Neuron (in vitro differentiated cells): ENCODE data around the gene GAST.
"Not testable (repeated sequence)": the region's sequence is repeated elsewhere in the genome, so short reads cannot be mapped to it uniquely, and the experiment has no call there.

ENCODE experiments used
- H2AFZ ChIP-seq: one replicate; pipeline ENCODE4 v1.6.1; 2013; ENCODE audit warnings: low read depth, mild to moderate bottlenecking, inconsistent platforms, low read length, moderate library complexity
- H3K27me3 ChIP-seq: one replicate; pipeline ENCODE4 v1.6.1; 2013; ENCODE audit warnings: low read length; ENCODE audit not compliant: insufficient read depth
- H3K36me3 ChIP-seq: one replicate; pipeline ENCODE4 v1.6.1; 2013; ENCODE audit warnings: low read length; ENCODE audit not compliant: insufficient read depth
- H3K4me1 ChIP-seq: one replicate; pipeline ENCODE4 v1.6.1; 2013; ENCODE audit warnings: low read length; ENCODE audit not compliant: insufficient read depth
- H3K4me3 ChIP-seq: 2 replicates; pipeline ENCODE4 v1.5.1; 2013; ENCODE audit warnings: mild to moderate bottlenecking, low read length, moderate library complexity
- H3K9me3 ChIP-seq: one replicate; pipeline ENCODE4 v1.6.1; 2013; ENCODE audit warnings: low read length

Gene GAST

GRCh38 chr17:41689497-41690299 lies 22.4 kb upstream of the GAST start:
- Histone ChIP-seq H3K4me3 (peak overlapping the region; percentile 78), H3K4me1 (peaks cover 17% of the 10 kb centered on the region), H3K36me3 (peaks cover 44% of the 10 kb centered on the region), H3K27me3 (no peaks in the 10 kb centered on the region), H3K9me3 (no peaks in the 10 kb centered on the region), H2AFZ (no peak overlapping the region)

- no peaks in the 10 kb centered on the region for H3K27me3 ChIP-seq
- H2AFZ ChIP-seq, result no peak overlapping the region
- peak overlapping the region; percentile 78 for H3K4me3 ChIP-seq
- peaks cover 17% of the 10 kb centered on the region for H3K4me1 ChIP-seq
- peaks cover 44% of the 10 kb centered on the region for H3K36me3 ChIP-seq
- no peaks in the 10 kb centered on the region for H3K9me3 ChIP-seq
These were observed 21.6 kb upstream of the GAST start for GRCh38 chr17:41690497-41690896.

GRCh38 chr17:41691031-41691777 lies 20.9 kb upstream of the GAST start:
- Histone ChIP-seq H3K36me3 (peaks cover 44% of the 10 kb centered on the region), H3K27me3 (no peaks in the 10 kb centered on the region), H3K4me1 (peaks cover 17% of the 10 kb centered on the region), H3K4me3 (no peak overlapping the region), H3K9me3 (no peaks in the 10 kb centered on the region), H2AFZ (no peak overlapping the region)

GRCh38 chr17:41692722-41693521 lies 19.2 kb upstream of the GAST start:
- Histone ChIP-seq H3K4me1 (peaks cover 15% of the 10 kb centered on the region), H3K36me3 (peaks cover 44% of the 10 kb centered on the region), H3K9me3 (no peaks in the 10 kb centered on the region), H3K4me3 (no peak overlapping the region), H2AFZ (no peak overlapping the region), H3K27me3 (no peaks in the 10 kb centered on the region)

- no peaks in the 10 kb centered on the region for H3K27me3 ChIP-seq
- no peaks in the 10 kb centered on the region for H3K9me3 ChIP-seq
- peaks cover 8% of the 10 kb centered on the region for H3K4me1 ChIP-seq
- H3K36me3 ChIP-seq, result peaks cover 36% of the 10 kb centered on the region
- H2AFZ ChIP-seq, result no peak overlapping the region
- H3K4me3 ChIP-seq, result no peak overlapping the region
These were observed 16.9 kb upstream of the GAST start for GRCh38 chr17:41695134-41695661.

- no peaks in the 10 kb centered on the region for H3K4me1 ChIP-seq
- no peaks in the 10 kb centered on the region for H3K9me3 ChIP-seq
- no peak overlapping the region for H3K4me3 ChIP-seq
- no peaks in the 10 kb centered on the region for H3K27me3 ChIP-seq
- H3K36me3 ChIP-seq, result peaks cover 27% of the 10 kb centered on the region
- no peak overlapping the region for H2AFZ ChIP-seq
These were observed 16.0 kb upstream of the GAST start for GRCh38 chr17:41695954-41696757.

- Histone ChIP-seq H3K36me3 (peaks cover 15% of the 10 kb centered on the region), H3K4me1 (no peaks in the 10 kb centered on the region), H2AFZ (no peak overlapping the region), H3K9me3 (no peaks in the 10 kb centered on the region), H3K27me3 (no peaks in the 10 kb centered on the region), H3K4me3 (no peak overlapping the region)
These were observed 14.8 kb upstream of the GAST start for GRCh38 chr17:41697122-41697962.

- not testable (repeated sequence) for H3K9me3 ChIP-seq, H2AFZ ChIP-seq, H3K4me3 ChIP-seq, H3K27me3 ChIP-seq, H3K36me3 ChIP-seq
- peaks cover 14% of the 10 kb centered on the region for H3K4me1 ChIP-seq
These were observed 11.3 kb upstream of the GAST start for GRCh38 chr17:41700843-41701242.

GRCh38 chr17:41702712-41703111 lies 9.4 kb upstream of the GAST start:
- no peaks in the 10 kb centered on the region for H3K36me3 ChIP-seq
- no peak overlapping the region for H2AFZ ChIP-seq
- H3K4me1 ChIP-seq, result peaks cover 22% of the 10 kb centered on the region
- peaks cover under 1% of the 10 kb centered on the region for H3K9me3 ChIP-seq
- H3K4me3 ChIP-seq, result no peak overlapping the region
- no peaks in the 10 kb centered on the region for H3K27me3 ChIP-seq

GRCh38 chr17:41705271-41705991 lies 6.7 kb upstream of the GAST start:
- Histone ChIP-seq H3K4me1 (peaks cover 24% of the 10 kb centered on the region), H3K36me3 (no peaks in the 10 kb centered on the region), H3K9me3 (peaks cover 3% of the 10 kb centered on the region), H3K27me3 (no peaks in the 10 kb centered on the region), H2AFZ (peak overlapping the region; percentile 2), H3K4me3 (no peak overlapping the region)
